Hepatocyte (in vitro differentiated cells): ENCODE results near the gene YPEL1. TPM values are rescaled to one million over a fixed set of nuclear protein-coding genes. Genes with fewer than 3 reads are reported as not detected.

Experiments used
- DNase-seq: peaks from one replicate; pipeline ENCODE4 v3.0.0-alpha.2; 2016; ENCODE audit warnings: low spot score
- H2AFZ ChIP-seq: fragments of 200-600 bp; sonication (generic); 2 replicates; pipeline ENCODE4 v1.6.0; 2016; ENCODE audit warnings: antibody characterized with exemption, mild to moderate bottlenecking
- H3K27ac ChIP-seq: fragments of 200-600 bp; sonication (generic); 2 replicates; pipeline ENCODE4 v1.5.1; 2016; ENCODE audit warnings: mild to moderate bottlenecking
- H3K27me3 ChIP-seq: fragments of 200-600 bp; sonication (generic); 2 replicates; pipeline ENCODE4 v1.6.1; 2016
- H3K36me3 ChIP-seq: fragments of 200-600 bp; sonication (generic); replicated peaks from 2 replicates; pipeline ENCODE4 v1.5.1; 2016; ENCODE audit warnings: low read depth; ENCODE audit not compliant: insufficient read depth
- H3K4me1 ChIP-seq: fragments of 200-600 bp; sonication (generic); 2 replicates; pipeline ENCODE4 v1.5.1; 2016; ENCODE audit warnings: mild to moderate bottlenecking, moderate library complexity; ENCODE audit not compliant: insufficient read depth
- H3K4me2 ChIP-seq: fragments of 200-600 bp; sonication (generic); 2 replicates; pipeline ENCODE4 v1.6.0; 2016
- H3K4me3 ChIP-seq: fragments of 200-600 bp; sonication (generic); 2 replicates; pipeline ENCODE4 v1.5.1; 2016; ENCODE audit warnings: mild to moderate bottlenecking
- H3K79me2 ChIP-seq: fragments of 200-600 bp; sonication (generic); 2 replicates; pipeline ENCODE4 v1.6.0; 2017; ENCODE audit warnings: mild to moderate bottlenecking
- H3K9me2 ChIP-seq: fragments of 200-600 bp; sonication (generic); replicated peaks from 2 replicates; pipeline ENCODE4 v1.6.0; 2017; ENCODE audit warnings: mild to moderate bottlenecking; ENCODE audit not compliant: insufficient read depth
- H3K9me3 ChIP-seq: fragments of 200-600 bp; sonication (generic); 2 replicates; pipeline ENCODE4 v1.5.1; 2016; ENCODE audit warnings: low read depth, mild to moderate bottlenecking
- H4K20me1 ChIP-seq: fragments of 200-600 bp; sonication (generic); 2 replicates; pipeline ENCODE4 v1.6.0; 2016; ENCODE audit warnings: mild to moderate bottlenecking; ENCODE audit not compliant: insufficient read depth, poor library complexity, severe bottlenecking
- CTCF ChIP-seq: fragments of 200-600 bp; sonication (generic); IDR thresholded peaks from 2 replicates; pipeline ENCODE4 v1.5.1; 2016; ENCODE audit warnings: antibody characterized with exemption, mild to moderate bottlenecking; ENCODE audit not compliant: poor library complexity
- EZH2 ChIP-seq: fragments of 200-600 bp; sonication (generic); IDR thresholded peaks from 2 replicates; pipeline ENCODE4 v1.6.1; 2016; ENCODE audit warnings: antibody characterized with exemption, mild to moderate bottlenecking, borderline replicate concordance
- EZH2phosphoT487 ChIP-seq: fragments of 200-600 bp; sonication (generic); IDR thresholded peaks from one replicate; pipeline ENCODE4 v1.6.1; 2018; ENCODE audit warnings: antibody characterized with exemption, mild to moderate bottlenecking, low read depth, moderate library complexity; ENCODE audit not compliant: unreplicated experiment, severe bottlenecking
- WGBS: methylation state at CpG from one replicate; pipeline ENCODE4 v1.1.6; 2016; ENCODE audit warnings: low lambda C conversion rate; ENCODE audit errors: missing lambda C conversion rate; 5-methylcytosine and 5-hydroxymethylcytosine counted together
- polyA plus RNA-seq: library from polyadenylated mRNA; unstranded; fragments of >200 nt; fragmentation: Nextera tagmentation; extraction: Ambion mirVana; gene quantifications from 2 replicates; pipeline ENCODE4 v1.2.1, GENCODE V29; 2016
- total RNA-seq: library from RNA; depleted of rRNA; stranded (reverse); fragments of >200 nt; gene quantifications from 2 replicates; pipeline ENCODE4 v1.2.3, GENCODE V29; 2014

Gene YPEL1
- total and polyA plus RNA-seq, 2 experiments from 2014 or later: 2.0 to 3.1 TPM

- no peak for DNase-seq
- H3K27ac ChIP-seq: no peak overlapping the region
- H3K27me3 ChIP-seq: no peaks in the 10 kb centered on the region
- H3K4me2 ChIP-seq: no peak overlapping the region
- H2AFZ ChIP-seq: no peak overlapping the region
- no peaks in the 10 kb centered on the region for H4K20me1 ChIP-seq
- no peak overlapping the region for H3K4me3 ChIP-seq
- TF ChIP-seq CTCF (no peak), EZH2 (no peak), EZH2phosphoT487 (no peak)
- no peaks in the 10 kb centered on the region for H3K36me3 ChIP-seq
- WGBS: 91% methylated on average over 22 of the region's 22 CpGs
- H3K9me2 ChIP-seq: no peaks in the 10 kb centered on the region
- H3K9me3 ChIP-seq: no peaks in the 10 kb centered on the region
- peaks cover 4% of the 10 kb centered on the region for H3K4me1 ChIP-seq
- no peaks in the 10 kb centered on the region for H3K79me2 ChIP-seq
Observed at GRCh38 chr22:21698430-21699329, 36.9 kb downstream of the YPEL1 start.

- no peaks in the 10 kb centered on the region for H4K20me1 ChIP-seq
- H3K36me3 ChIP-seq: no peaks in the 10 kb centered on the region
- H3K27me3 ChIP-seq: no peaks in the 10 kb centered on the region
- no peak for DNase-seq
- no peak overlapping the region for H3K4me2 ChIP-seq
- H3K4me3 ChIP-seq: no peak overlapping the region
- no peak overlapping the region for H2AFZ ChIP-seq
- H3K27ac ChIP-seq: no peak overlapping the region
- H3K9me3 ChIP-seq: no peaks in the 10 kb centered on the region
- no peaks in the 10 kb centered on the region for H3K9me2 ChIP-seq
- H3K79me2 ChIP-seq: no peaks in the 10 kb centered on the region
- TF ChIP-seq EZH2 (no peak), CTCF (no peak), EZH2phosphoT487 (no peak)
- peaks cover 4% of the 10 kb centered on the region for H3K4me1 ChIP-seq
Observed at GRCh38 chr22:21697880-21698279, 37.7 kb downstream of the YPEL1 start.

GRCh38 chr22:21697021-21697771, 38.4 kb downstream of the YPEL1 start:
- Histone ChIP-seq H3K36me3 (no peaks in the 10 kb centered on the region), H3K27ac (no peak overlapping the region)

More at GRCh38 chr22:21697021-21697771, 38.4 kb downstream of the YPEL1 start:
- Histone ChIP-seq H3K27me3 (no peaks in the 10 kb centered on the region), H3K9me3 (no peaks in the 10 kb centered on the region), H3K4me2 (no peak overlapping the region), H4K20me1 (no peaks in the 10 kb centered on the region), H2AFZ (no peak overlapping the region), H3K9me2 (no peaks in the 10 kb centered on the region), H3K4me1 (peaks cover 4% of the 10 kb centered on the region), H3K79me2 (no peaks in the 10 kb centered on the region), H3K4me3 (no peak overlapping the region)
- DNase-seq: no peak
- TF ChIP-seq EZH2phosphoT487 (no peak), CTCF (no peak), EZH2 (no peak)
- WGBS: 90% methylated on average over 16 of the region's 16 CpGs
